Thymus (tissue), 11 donors: Measurements from ENCODE around the gene IDH3G. TPM values are rescaled to one million over a fixed set of nuclear protein-coding genes. Genes with fewer than 3 reads are reported as not detected.

Experiments
- DNase-seq, 9 donors: peaks; one replicate each; pipeline ENCODE4 v3.0.0-alpha.2; 2013; ENCODE audit warnings: low spot score in 9 of 9, low read depth in 6 of 9, missing footprints in 1 of 9
- H3K27ac ChIP-seq, 2 donors: one replicate each; pipeline ENCODE4 v1.5.1; 2013; ENCODE audit warnings: control low read depth in 1 of 2, low read depth in 1 of 2, low read length in 1 of 2, mild to moderate bottlenecking in 1 of 2, moderate library complexity in 1 of 2
- H3K27me3 ChIP-seq, 2 donors: one replicate each; pipeline ENCODE4 v1.5.1; 2013; ENCODE audit warnings: low read length in 1 of 2; ENCODE audit not compliant: control insufficient read depth in 2 of 2, insufficient read depth in 1 of 2
- H3K36me3 ChIP-seq, 2 donors: one replicate each; pipeline ENCODE4 v1.5.1; 2013; ENCODE audit warnings: low read length in 1 of 2, mild to moderate bottlenecking in 1 of 2, moderate library complexity in 1 of 2; ENCODE audit not compliant: control insufficient read depth in 2 of 2, insufficient read depth in 2 of 2
- H3K4me1 ChIP-seq, 2 donors: one replicate each; pipeline ENCODE4 v1.5.1; 2013; ENCODE audit warnings: low read length in 2 of 2; ENCODE audit not compliant: control insufficient read depth in 2 of 2, insufficient read depth in 2 of 2
- H3K4me3 ChIP-seq, 2 donors: one replicate each; pipeline ENCODE4 v1.5.1; 2013; ENCODE audit warnings: low read length in 2 of 2, control low read depth in 1 of 2, mild to moderate bottlenecking in 1 of 2
- H3K9me3 ChIP-seq, 2 donors: one replicate each; pipeline ENCODE4 v1.5.1; 2013; ENCODE audit warnings: low read length in 1 of 2, mild to moderate bottlenecking in 1 of 2; ENCODE audit not compliant: control insufficient read depth in 2 of 2, insufficient read depth in 1 of 2
- WGBS: extraction: QIAGEN DNeasy Blood & Tissue Kit; methylation state at CpG from one replicate; pipeline ENCODE4 v1.1.7; 2013; 5-methylcytosine and 5-hydroxymethylcytosine counted together
- polyA plus RNA-seq: library from polyadenylated mRNA; stranded (reverse); fragments of 200-250 nt; gene quantifications from one replicate; pipeline ENCODE4 v1.2.3, GENCODE V29; 2013
- total RNA-seq: library from RNA; stranded (reverse); fragments of 120-200 nt; gene quantifications from one replicate; pipeline ENCODE4 v1.2.4, GENCODE V29; 2013
- donor health status: healthy.

The IDH3G gene
- total and polyA plus RNA-seq, 2 donors = 37.5 to 39.2 TPM

- no peak for DNase-seq
- Histone ChIP-seq H3K9me3 (no peaks in the 10 kb centered on the region), H3K27me3 (peaks cover 0 to 2% of the 10 kb centered on the region in 2 donors), H3K36me3 (no peaks in the 10 kb centered on the region), H3K4me1 (no peaks in the 10 kb centered on the region), H3K4me3 (no peak overlapping the region), H3K27ac (no peak overlapping the region)
- WGBS = 91% methylated on average over 21 of the region's 21 CpGs
Observed at GRCh38 chrX:153772316-153773217, 21.6 kb downstream of the IDH3G start.

- H3K27me3 ChIP-seq = peaks cover 0 to 2% of the 10 kb centered on the region in 2 donors
- DNase-seq = no peak
- no peaks in the 10 kb centered on the region for H3K9me3 ChIP-seq
- H3K36me3 ChIP-seq = no peaks in the 10 kb centered on the region
- peaks cover 0 to under 1% of the 10 kb centered on the region in 2 donors for H3K4me1 ChIP-seq
- H3K4me3 ChIP-seq = no peak overlapping the region
- H3K27ac ChIP-seq = no peak overlapping the region
- WGBS = 96% methylated on average over 37 of the region's 37 CpGs
Observed at GRCh38 chrX:153771415-153772315, 22.5 kb downstream of the IDH3G start.

DNA sequence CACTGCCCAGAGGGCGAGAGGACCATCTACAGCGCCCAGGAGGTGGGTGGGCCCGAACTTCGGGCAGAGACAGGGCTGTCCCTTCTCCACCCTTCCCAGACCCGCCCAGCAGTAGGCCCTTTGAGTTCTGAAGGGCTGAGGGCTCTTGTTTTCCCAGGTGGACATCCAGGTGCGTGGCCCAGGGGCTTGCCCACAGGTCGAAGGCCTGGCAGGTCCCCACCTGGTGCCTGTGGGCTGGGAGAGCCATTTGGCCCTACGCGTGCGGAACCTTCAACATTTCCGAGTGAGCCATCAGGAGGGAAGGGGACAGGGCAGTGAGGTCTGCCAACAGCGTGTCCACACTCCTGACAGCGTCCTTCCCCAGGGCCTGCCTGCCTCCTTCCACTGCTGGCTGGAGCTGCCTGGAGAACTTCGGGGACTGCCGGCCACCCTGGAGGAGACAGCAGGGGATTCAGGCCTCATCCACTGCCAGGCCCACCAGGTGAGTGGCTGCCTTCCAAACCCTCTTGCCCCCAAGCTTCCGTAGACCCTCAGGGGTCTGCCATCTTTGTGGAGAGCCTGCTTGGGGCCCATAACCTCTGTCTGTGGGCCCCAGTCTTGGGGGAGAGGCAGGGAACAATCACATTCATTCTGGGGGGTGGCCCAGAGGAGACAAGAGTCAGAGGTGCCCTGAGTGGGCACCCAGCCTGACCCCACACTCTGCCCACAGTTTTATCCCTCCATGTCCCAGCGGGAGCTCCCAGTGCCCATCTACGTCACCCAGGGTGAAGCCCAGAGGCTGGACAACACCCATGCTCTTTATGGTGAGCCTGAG lies 23.4 kb downstream of the IDH3G start:
- DNase-seq = no peak
- H3K27me3 ChIP-seq = peaks cover 0 to 7% of the 10 kb centered on the region in 2 donors
- H3K9me3 ChIP-seq = no peaks in the 10 kb centered on the region
- no peak overlapping the region for H3K27ac ChIP-seq
- H3K4me1 ChIP-seq = peaks cover 0 to 8% of the 10 kb centered on the region in 2 donors
- H3K36me3 ChIP-seq = no peaks in the 10 kb centered on the region
- H3K4me3 ChIP-seq = no peak overlapping the region
- 97% methylated on average over 18 of the region's 18 CpGs for WGBS

DNA sequence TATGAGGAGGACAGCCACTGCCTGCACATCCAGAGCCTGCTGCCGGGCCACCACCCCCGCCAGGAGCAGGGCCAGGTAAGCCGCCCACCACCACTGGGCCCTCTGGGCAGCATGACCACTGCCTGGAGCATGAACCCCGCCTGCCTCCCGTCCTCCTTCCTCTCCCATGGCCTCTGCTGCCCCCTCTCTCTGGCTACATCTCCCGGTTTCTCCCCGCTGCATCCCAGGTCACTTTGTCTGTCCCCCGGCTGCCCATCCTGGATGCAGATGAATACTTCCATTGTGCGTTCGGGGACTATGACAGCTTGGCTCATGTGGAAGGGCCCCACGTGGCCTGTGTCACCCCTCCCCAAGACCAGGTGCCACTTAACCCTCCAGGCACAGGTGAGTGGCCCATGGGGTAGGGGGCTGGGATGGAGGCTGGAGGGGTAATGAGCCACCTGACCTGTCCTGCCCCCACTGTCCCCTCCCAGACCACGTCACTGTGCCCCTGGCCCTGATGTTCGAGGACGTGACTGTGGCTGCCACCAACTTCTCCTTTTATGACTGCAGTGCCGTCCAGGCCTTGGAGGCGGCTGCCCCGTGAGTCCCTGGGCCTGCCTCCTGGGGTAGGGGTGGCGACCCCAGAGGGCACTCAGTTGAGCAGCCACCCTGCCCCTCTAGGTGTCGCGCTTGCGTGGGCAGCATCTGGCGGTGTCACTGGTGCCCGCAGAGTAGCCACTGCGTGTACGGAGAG lies 24.1 kb downstream of the IDH3G start:
- Histone ChIP-seq H3K4me3 (no peak overlapping the region), H3K36me3 (no peaks in the 10 kb centered on the region), H3K9me3 (no peaks in the 10 kb centered on the region), H3K4me1 (peaks cover 0 to 8% of the 10 kb centered on the region in 2 donors), H3K27ac (no peak overlapping the region), H3K27me3 (peaks cover 0 to 10% of the 10 kb centered on the region in 2 donors)
- 95% methylated on average over 25 of the region's 25 CpGs for whole genome bisulfite sequencing
- no peak for DNase-seq

DNA sequence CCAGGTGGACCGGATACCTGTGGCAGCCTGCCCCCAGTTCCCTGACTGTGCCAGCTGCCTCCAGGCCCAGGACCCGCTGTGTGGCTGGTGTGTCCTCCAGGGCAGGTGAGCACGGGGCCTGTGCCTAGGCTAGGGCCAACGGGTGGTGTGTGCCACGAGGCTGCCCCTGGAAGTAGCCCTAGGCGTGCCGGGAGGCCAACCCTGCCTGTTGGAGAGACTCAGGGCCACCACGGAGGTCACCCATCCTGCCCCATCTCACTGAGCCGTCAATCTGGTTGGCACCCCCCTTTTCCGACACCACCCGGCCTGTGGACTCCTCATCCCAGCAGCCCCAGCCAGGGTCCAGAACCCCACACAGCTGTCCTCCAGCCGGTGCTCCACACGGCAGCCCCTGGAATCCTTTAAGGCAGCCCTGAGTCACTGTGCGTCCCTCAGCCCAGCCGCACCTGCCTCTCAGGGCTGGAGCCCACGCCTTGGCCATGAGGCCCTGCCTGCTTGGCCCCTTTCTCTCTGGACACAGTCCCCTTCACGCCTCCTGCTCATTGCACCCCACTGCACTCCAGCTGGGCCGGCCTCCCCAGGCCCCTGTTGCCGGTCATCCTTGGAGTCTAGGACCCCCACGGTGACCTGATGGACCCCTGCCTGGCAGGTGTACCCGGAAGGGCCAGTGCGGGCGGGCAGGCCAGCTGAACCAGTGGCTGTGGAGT lies 24.9 kb downstream of the IDH3G start:
- Histone ChIP-seq H3K27me3 (peaks cover 0 to 10% of the 10 kb centered on the region in 2 donors), H3K36me3 (no peaks in the 10 kb centered on the region), H3K9me3 (no peaks in the 10 kb centered on the region), H3K4me1 (peaks cover 0 to 8% of the 10 kb centered on the region in 2 donors), H3K4me3 (no peak overlapping the region), H3K27ac (no peak overlapping the region)
- no peak for DNase-seq
- 93% methylated on average over 23 of the region's 23 CpGs for WGBS

GRCh38 chrX:153768311-153769157 lies 25.6 kb downstream of the IDH3G start:
- H3K4me3 ChIP-seq = no peak overlapping the region
- H3K4me1 ChIP-seq = peaks cover 0 to 8% of the 10 kb centered on the region in 2 donors
- no peaks in the 10 kb centered on the region for H3K36me3 ChIP-seq
- 89% methylated on average over 22 of the region's 22 CpGs for WGBS
- peaks cover 0 to 10% of the 10 kb centered on the region in 2 donors for H3K27me3 ChIP-seq
- H3K27ac ChIP-seq = no peak overlapping the region
- no peak for DNase-seq
- no peaks in the 10 kb centered on the region for H3K9me3 ChIP-seq

GRCh38 chrX:153767674-153768055 lies 26.5 kb downstream of the IDH3G start:
- Histone ChIP-seq H3K27ac (no peak overlapping the region), H3K27me3 (peaks cover 0 to 10% of the 10 kb centered on the region in 2 donors), H3K4me1 (peaks cover 0 to 8% of the 10 kb centered on the region in 2 donors), H3K36me3 (no peaks in the 10 kb centered on the region), H3K9me3 (no peaks in the 10 kb centered on the region), H3K4me3 (no peak overlapping the region)
- WGBS = 96% methylated on average over 20 of the region's 20 CpGs
- no peak for DNase-seq
